ENCODE data around the gene AJM1. TPM values are rescaled to one million over a fixed set of nuclear protein-coding genes. Genes with fewer than 3 reads are reported as not detected.
A peak's percentile ranks its signal among the peaks of the same experiment; 100 is the strongest.

The AJM1 gene
- total RNA-seq, 1 donor from 2014 or later, result 1.1 TPM

DNA sequence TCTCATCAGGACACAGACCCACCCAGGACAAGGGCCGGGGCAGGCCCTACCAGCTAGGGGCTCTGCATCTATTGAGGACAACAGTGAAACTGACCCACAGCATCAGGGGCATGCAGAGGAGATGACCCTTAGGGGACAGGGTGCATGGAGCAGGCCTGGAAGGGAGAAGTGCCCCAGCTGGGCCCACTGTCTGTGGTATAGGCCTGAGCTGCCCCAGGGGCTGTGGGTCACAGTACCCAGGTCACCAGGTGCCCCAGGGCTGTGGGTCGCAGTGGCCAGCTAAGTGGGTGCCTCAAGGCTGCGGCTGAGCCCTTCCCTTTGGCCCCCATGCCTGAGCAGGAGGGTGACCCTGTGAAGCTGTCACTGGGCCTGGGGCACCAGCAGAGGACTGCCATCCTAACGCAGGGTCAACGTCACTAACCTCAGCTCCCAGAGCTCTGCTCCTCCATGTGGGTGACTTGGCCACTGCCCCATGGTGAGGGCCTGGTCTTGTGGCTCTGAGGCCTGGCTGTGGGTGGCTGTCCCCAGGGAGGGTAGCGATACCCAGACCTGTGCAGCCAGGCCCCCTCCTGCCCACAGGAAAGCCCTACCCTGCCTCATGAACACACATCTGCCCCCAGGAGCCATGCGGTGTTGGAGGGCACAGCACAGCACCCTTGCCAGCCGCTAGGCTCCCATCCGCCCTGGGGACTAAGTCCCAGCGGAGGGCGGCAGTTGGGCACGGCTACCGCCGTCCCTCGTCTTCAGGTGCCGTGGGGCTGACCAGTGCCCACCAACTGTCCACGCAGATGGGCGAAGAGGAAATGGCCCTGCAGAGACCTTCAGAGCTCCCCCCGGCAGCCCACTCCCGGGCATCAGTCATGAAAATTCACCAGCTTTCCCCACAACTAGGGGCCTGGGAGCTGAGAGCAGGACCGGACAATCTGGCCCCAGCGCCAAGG lies 18.9 kb downstream of the AJM1 start:
- DNase-seq (ENCODE audit: low read depth), result no peak
- Histone ChIP-seq H3K4me3 (ENCODE audit: low read depth, low read length) (no peak overlapping the region), H3K36me3 (ENCODE audit: control insufficient read depth, insufficient read depth, low read length) (peaks cover 14% of the 10 kb centered on the region), H3K27me3 (ENCODE audit: control insufficient read depth, insufficient read depth, low read length) (no peaks in the 10 kb centered on the region)
- FAIRE-seq, result no peak
- TF ChIP-seq, protein P1, sequence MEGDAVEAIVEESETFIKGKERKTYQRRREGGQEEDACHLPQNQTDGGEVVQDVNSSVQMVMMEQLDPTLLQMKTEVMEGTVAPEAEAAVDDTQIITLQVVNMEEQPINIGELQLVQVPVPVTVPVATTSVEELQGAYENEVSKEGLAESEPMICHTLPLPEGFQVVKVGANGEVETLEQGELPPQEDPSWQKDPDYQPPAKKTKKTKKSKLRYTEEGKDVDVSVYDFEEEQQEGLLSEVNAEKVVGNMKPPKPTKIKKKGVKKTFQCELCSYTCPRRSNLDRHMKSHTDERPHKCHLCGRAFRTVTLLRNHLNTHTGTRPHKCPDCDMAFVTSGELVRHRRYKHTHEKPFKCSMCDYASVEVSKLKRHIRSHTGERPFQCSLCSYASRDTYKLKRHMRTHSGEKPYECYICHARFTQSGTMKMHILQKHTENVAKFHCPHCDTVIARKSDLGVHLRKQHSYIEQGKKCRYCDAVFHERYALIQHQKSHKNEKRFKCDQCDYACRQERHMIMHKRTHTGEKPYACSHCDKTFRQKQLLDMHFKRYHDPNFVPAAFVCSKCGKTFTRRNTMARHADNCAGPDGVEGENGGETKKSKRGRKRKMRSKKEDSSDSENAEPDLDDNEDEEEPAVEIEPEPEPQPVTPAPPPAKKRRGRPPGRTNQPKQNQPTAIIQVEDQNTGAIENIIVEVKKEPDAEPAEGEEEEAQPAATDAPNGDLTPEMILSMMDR (IDR thresholded peaks at IDR 0.05; ENCODE audit: insufficient read depth, low read length, severe bottlenecking), result no peak

DNA sequence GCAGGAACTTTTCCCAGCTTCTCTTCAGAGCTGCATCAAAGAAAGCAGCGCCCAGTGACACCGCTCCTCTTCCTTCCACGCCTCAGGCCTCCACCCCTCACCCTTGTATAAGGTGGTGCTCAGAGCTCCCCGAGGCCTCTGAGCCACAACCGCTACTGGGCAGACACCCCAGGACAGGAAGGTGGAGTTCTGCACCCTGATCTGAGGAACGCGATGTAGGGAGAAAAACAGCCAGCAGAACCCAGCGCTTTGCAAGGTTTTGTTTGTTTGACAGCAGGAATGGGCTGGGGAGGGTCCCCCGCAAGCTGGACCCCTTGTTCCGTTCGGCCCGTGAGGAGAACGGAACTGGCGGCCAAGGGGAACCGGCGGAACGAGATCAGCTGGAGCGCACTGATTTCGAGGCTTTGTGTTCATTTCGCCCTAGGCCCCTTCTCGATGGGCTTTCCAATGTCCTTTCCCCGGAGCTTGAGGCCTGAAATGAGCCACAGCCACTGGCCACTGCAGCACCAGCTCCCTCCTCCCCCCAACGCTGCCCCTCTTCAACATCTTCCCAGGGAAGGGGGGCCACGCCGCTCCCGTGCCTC lies 19.7 kb downstream of the AJM1 start:
- Histone ChIP-seq H3K36me3 (ENCODE audit: control insufficient read depth, insufficient read depth, low read length) (peaks cover 14% of the 10 kb centered on the region), H3K27me3 (ENCODE audit: control insufficient read depth, insufficient read depth, low read length) (no peaks in the 10 kb centered on the region), H3K4me3 (ENCODE audit: low read depth, low read length) (no peak overlapping the region)
- TF ChIP-seq, protein P1 (IDR thresholded peaks at IDR 0.05; ENCODE audit: insufficient read depth, low read length, severe bottlenecking), result no peak
- FAIRE-seq (no peak), DNase-seq (ENCODE audit: low read depth) (no peak)

DNA sequence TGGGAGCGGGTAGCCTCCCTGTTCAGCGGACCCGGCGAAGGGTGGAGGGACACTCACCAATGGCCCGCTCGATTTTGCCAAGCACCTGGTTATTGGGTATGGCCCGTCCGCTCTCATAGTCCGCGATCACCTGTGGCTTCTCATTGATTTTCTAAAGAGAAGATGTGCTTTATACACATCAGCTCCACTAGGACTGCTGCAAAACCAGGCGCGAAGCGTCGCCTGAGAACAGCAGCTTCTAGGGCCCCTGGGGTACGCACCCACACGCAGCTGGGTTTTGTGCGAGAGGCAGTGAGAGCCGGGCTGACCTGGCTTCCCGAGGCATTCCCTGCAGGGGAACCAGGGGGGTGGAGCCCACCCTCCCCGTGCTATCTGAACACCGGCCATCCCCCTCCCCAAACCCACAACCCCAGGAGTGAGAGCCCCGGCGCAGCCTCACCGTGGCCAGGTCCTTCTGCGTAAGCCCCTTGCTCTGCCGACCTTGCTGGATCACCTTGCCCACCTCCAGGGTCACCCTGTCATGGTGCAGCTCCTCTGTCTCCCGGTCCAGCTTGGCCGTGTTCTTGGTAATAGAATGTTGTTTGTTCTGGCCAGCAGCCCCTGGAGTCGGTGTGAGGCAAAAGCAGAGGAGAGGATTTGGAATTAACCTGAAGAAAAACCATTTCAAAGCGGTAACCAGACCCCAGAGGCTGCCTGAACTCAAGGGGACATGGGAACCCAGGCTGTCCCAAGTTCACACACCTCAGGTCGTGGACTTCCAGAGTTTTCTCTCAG lies 20.8 kb downstream of the AJM1 start:
- Histone ChIP-seq H3K4me3 (ENCODE audit: low read depth, low read length) (no peak overlapping the region), H3K36me3 (ENCODE audit: control insufficient read depth, insufficient read depth, low read length) (peaks cover 14% of the 10 kb centered on the region), H3K27me3 (ENCODE audit: control insufficient read depth, insufficient read depth, low read length) (no peaks in the 10 kb centered on the region)
- DNase-seq (ENCODE audit: low read depth) (no peak), FAIRE-seq (peak; percentile 23)
- TF ChIP-seq, protein P1 (IDR thresholded peaks at IDR 0.05; ENCODE audit: insufficient read depth, low read length, severe bottlenecking), result no peak

DNA sequence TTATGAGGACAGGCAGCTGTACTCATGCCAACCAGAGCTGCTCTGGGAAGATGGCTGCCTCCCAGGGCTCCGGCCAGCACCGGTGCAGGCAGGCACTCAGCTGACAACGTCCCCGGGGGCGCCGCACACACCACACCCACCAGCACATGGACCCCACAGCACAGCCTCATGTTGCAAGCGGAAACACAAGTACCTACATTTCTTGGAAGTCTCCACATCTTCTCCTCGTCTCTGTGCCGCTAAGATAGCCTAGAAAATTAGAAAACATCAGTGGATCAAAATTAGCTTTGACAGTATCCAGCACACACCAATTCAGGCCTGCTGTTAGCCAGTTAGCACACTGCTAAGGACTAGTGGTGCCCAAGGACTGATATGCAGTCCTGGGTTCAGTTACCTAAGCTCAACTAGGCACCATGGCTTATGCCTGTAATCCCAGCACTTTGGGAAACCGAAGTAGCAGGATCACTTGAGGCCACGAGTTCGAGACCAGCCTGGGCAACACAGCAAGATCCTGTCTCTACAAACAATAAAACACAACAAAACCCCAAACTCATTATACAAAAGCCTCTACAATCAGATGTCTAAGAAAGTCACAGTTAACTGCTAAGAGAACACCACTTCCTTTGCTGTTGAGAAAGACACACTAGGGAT lies 21.5 kb downstream of the AJM1 start:
- Histone ChIP-seq H3K27me3 (ENCODE audit: control insufficient read depth, insufficient read depth, low read length) (no peaks in the 10 kb centered on the region), H3K4me3 (ENCODE audit: low read depth, low read length) (no peak overlapping the region), H3K36me3 (ENCODE audit: control insufficient read depth, insufficient read depth, low read length) (peaks cover 14% of the 10 kb centered on the region)
- FAIRE-seq (peak; percentile 36), DNase-seq (ENCODE audit: low read depth) (no peak)
- TF ChIP-seq, protein P1 (IDR thresholded peaks at IDR 0.05; ENCODE audit: insufficient read depth, low read length, severe bottlenecking), result no peak

DNA sequence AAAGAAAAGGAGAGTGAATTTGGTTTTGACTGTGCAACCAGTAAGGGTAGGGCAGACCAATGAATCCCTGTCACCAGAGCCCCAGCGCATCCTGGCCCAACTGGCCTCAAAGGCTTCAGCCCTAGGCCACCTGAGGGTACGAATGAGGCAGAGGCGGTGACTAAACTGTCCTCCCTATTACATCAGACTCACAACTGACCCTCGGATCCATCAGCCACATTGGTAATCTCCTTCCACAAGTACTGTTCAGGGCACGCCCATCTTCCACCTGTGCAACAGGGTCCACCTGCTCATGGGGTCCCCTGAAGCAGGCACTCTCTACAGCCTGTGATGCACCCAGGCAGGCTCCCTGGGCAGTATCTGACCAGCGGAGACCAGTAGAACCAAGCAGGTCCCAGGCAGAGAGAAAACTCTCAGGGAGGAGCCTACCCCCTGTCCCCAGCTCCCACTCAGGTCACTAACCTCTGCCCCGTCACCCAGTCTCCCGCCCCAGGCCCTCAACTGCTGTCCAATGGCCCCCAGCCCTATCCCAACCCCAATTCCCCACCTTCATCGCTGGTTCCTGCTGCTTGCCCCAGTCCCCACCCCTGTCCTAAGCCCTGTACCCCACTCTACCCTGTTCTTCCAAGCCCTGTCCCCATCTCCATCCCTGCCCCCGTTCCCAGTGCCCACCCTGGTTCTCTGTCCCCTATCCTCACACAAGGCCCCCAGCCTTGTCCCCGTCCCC lies 22.9 kb downstream of the AJM1 start:
- TF ChIP-seq, protein P1 (IDR thresholded peaks at IDR 0.05; ENCODE audit: insufficient read depth, low read length, severe bottlenecking), result no peak

More for the DNA sequence above, 22.9 kb downstream of the AJM1 start:
- H3K4me3 ChIP-seq (ENCODE audit: low read depth, low read length), result peak overlapping the region; percentile 92
- no peaks in the 10 kb centered on the region for H3K27me3 ChIP-seq (ENCODE audit: control insufficient read depth, insufficient read depth, low read length)
- DNase-seq (ENCODE audit: low read depth) (no peak), FAIRE-seq (peak; percentile 66)
- H3K36me3 ChIP-seq (ENCODE audit: control insufficient read depth, insufficient read depth, low read length), result peaks cover 14% of the 10 kb centered on the region

All from bronchial epithelial cell (primary cell).